ENCODE measurements around the gene RB1.
"Not testable (repeated sequence)": the region's sequence is repeated elsewhere in the genome, so short reads cannot be mapped to it uniquely, and the experiment has no call there.

The RB1 gene

GRCh38 chr13:48355524-48355923 is 52.0 kb downstream of the RB1 start:
- DNase-seq: not testable (repeated sequence)

GRCh38 chr13:48356750-48357149 is 53.2 kb downstream of the RB1 start:
- no peak for DNase-seq

GRCh38 chr13:48369988-48370387 is 66.4 kb downstream of the RB1 start:
- DNase-seq: no peak

GRCh38 chr13:48370815-48371214 is 67.3 kb downstream of the RB1 start:
- DNase-seq: no peak

- no peak for DNase-seq
Observed at GRCh38 chr13:48377857-48378256, 74.3 kb downstream of the RB1 start.

- no peak for DNase-seq
Observed at GRCh38 chr13:48380581-48380980, 77.0 kb downstream of the RB1 start.

- no peak for DNase-seq
Observed at GRCh38 chr13:48383384-48383783, 79.8 kb downstream of the RB1 start.

- no peak for DNase-seq
Observed at GRCh38 chr13:48386816-48387215, 83.3 kb downstream of the RB1 start.

GRCh38 chr13:48391257-48391656 is 87.7 kb downstream of the RB1 start:
- no peak for DNase-seq

GRCh38 chr13:48393030-48393697 is 89.6 kb downstream of the RB1 start:
- DNase-seq: no peak

GRCh38 chr13:48393698-48394085 is 90.1 kb downstream of the RB1 start:
- no peak for DNase-seq

GRCh38 chr13:48397744-48398143 is 94.2 kb downstream of the RB1 start:
- DNase-seq: no peak

GRCh38 chr13:48398450-48399095 is 95.0 kb downstream of the RB1 start:
- no peak for DNase-seq

- no peak for DNase-seq
Observed at GRCh38 chr13:48400090-48400694, 96.6 kb downstream of the RB1 start.

- DNase-seq: no peak
Observed at GRCh38 chr13:48400850-48401291, 97.3 kb downstream of the RB1 start.

GRCh38 chr13:48401480-48401879 is 97.9 kb downstream of the RB1 start:
- DNase-seq: no peak

- DNase-seq: no peak
Observed at GRCh38 chr13:48402325-48402932, 98.9 kb downstream of the RB1 start.

GRCh38 chr13:48403151-48403631 is 99.6 kb downstream of the RB1 start:
- DNase-seq: no peak

GRCh38 chr13:48403913-48404312 is 100.4 kb downstream of the RB1 start:
- DNase-seq: no peak

- DNase-seq: no peak
Observed at GRCh38 chr13:48404952-48405351, 101.4 kb downstream of the RB1 start.

- no peak for DNase-seq
Observed at GRCh38 chr13:48405875-48406274, 102.3 kb downstream of the RB1 start.

GRCh38 chr13:48410199-48410598 is 106.6 kb downstream of the RB1 start:
- no peak for DNase-seq

GRCh38 chr13:48411147-48411794 is 107.7 kb downstream of the RB1 start:
- DNase-seq: no peak

Data from NCI-H2171 treated with DMSO at 0.1 percent for 48 hours (cell line).